GM12873 (cell line): ENCODE measurements around the gene PAK5.

Experiments used
- TF ChIP-seq, protein P1 (sequence below): IDR thresholded peaks from 2 replicates; pipeline ENCODE4 v1.5.1; 2012; ENCODE audit warnings: low read depth, mild to moderate bottlenecking, moderate library complexity, low read length, control low read depth; ENCODE audit not compliant: insufficient read depth; ENCODE audit errors: missing control alignments

Gene PAK5

DNA sequence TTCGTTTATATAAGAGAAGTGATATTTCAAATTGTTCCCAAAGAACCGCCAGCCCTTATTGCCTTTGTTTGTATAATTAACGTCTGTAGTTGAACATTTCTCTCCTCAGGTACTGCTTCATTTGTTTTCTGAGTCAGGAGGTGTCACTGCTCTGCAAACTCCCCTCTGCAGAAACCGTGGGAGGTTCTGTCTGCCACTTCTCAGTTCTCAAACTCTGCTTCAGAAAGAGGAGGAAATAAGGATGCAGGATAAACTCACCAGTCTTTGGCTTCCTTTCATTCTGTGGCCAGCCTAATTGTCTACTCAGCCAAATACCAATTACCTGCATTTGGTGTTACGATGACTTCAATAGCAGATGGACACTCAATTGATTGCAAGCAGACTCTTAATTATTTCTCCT is 149.8 kb downstream of the PAK5 start:
- TF ChIP-seq, protein P1, sequence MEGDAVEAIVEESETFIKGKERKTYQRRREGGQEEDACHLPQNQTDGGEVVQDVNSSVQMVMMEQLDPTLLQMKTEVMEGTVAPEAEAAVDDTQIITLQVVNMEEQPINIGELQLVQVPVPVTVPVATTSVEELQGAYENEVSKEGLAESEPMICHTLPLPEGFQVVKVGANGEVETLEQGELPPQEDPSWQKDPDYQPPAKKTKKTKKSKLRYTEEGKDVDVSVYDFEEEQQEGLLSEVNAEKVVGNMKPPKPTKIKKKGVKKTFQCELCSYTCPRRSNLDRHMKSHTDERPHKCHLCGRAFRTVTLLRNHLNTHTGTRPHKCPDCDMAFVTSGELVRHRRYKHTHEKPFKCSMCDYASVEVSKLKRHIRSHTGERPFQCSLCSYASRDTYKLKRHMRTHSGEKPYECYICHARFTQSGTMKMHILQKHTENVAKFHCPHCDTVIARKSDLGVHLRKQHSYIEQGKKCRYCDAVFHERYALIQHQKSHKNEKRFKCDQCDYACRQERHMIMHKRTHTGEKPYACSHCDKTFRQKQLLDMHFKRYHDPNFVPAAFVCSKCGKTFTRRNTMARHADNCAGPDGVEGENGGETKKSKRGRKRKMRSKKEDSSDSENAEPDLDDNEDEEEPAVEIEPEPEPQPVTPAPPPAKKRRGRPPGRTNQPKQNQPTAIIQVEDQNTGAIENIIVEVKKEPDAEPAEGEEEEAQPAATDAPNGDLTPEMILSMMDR = no peak

DNA sequence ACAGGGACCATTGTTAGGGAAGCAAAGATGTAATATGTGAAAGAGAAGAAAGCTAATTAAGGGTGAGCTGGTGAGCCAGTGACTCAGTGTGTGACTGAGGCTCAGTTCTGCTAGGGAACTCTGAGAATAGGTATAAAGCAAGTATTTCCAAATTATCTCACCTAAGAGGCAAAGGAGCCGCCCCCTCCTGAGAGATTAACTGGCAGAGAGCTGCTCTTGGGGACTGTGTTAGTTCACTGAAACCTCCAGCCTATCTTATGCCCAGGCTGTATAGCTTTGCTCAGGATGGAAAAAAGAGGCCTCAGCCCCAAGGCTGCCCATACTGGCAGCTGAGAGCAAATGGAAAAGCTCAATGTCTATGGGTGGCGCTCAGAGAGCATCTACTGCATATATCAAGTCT is 152.0 kb downstream of the PAK5 start:
- TF ChIP-seq, protein P1 = no peak

DNA sequence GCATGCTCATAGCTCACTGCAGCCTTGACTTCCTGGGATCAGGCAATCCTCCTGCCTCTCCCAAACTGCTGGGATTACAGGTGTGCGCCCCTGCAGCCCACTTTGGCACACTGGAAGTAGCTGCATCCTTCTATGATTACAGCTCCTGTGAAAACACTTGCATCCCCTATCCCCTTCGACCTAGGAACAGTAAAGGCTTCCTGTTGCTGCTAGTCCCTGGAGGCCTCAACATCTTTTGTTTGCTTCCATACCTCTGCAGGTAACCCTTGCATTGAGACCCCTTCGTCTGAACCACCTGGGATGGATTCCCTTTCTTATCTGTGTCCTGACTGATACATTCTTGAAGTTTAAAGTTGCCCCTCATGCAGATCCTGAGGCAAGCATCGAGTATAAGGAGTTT is 152.4 kb downstream of the PAK5 start:
- TF ChIP-seq, protein P1 = no peak

DNA sequence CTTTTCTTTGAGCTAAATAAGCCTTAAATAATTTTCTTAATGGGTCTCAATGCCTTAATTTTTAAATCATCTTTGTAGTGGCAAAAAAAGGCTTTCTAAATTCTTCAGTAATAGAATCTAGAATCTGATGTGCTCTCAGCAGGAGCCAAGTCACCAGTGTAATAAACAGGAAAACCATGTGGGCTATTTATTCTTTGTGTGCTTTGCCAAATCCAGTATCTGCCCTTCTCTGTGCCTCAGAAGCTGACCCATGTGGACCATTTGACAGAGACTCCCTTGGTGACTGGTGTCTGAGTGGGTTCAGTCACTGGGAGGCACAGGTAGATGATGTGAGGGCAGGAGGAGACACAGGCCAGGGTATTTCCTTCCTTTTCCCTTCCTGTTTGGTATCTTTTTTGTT is 152.9 kb downstream of the PAK5 start:
- TF ChIP-seq, protein P1 = no peak

GRCh38 chr20:9685011-9685410 is 153.9 kb downstream of the PAK5 start:
- TF ChIP-seq, protein P1 = no peak

DNA sequence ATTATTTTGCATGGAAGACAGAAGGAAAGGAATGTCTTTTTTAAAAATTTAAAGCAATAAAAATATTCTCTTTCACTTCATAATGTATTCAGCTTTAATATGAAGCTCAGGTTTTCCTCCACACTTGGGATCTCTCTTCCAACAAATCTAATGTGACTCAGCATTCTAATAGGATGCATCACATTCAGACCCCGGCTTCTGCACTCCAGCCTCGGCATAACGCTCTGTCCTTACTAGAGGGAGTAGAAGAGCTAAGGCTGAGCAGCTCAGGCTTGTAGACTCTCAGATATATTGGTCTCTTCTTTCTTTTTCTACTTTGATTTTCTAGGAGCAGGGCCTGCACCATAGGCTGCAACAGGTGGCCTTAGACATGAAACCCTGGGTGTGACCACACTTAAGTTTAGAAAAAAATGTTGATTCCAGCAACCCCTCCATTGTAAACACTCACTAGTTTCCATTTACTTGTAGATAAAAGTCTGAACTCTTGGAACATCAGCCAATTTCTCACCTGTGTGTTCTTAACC is 161.7 kb downstream of the PAK5 start:
- TF ChIP-seq, protein P1 = no peak

GRCh38 chr20:9672981-9673380 is 165.9 kb downstream of the PAK5 start:
- TF ChIP-seq, protein P1 = no peak
